ENCODE results near the gene PPP1R1C.

- TF ChIP-seq TAF1 (IDR thresholded peaks at IDR 0.05; ENCODE audit: low read depth) (no peak), EP300 (conservative IDR thresholded peaks at IDR 0.05; ENCODE audit: poor library complexity, severe bottlenecking) (no peak)
Observed at GRCh38 chr2:182073613-182074012, 88.0 kb downstream of the PPP1R1C start.

All from neural cell (in vitro differentiated cells).